ENCODE results near the gene C16orf74. TPM values are rescaled to one million over a fixed set of nuclear protein-coding genes. Genes with fewer than 3 reads are reported as not detected.

Gene C16orf74
- total RNA-seq, 1 donor from 2014 or later, result 2.1 TPM

GRCh38 chr16:85777583-85778310 lies 26.9 kb upstream of the C16orf74 start:
- no peaks in the 10 kb centered on the region for H3K27me3 Mint-ChIP-seq (ENCODE audit: unreplicated experiment)
- peaks cover 31% of the 10 kb centered on the region for H3K36me3 Mint-ChIP-seq (ENCODE audit: unreplicated experiment)
- H3K27ac Mint-ChIP-seq (ENCODE audit: unreplicated experiment), result no peak overlapping the region
- H3K9me3 Mint-ChIP-seq (ENCODE audit: unreplicated experiment), result no peaks in the 10 kb centered on the region
- TF ChIP-seq, protein P1, sequence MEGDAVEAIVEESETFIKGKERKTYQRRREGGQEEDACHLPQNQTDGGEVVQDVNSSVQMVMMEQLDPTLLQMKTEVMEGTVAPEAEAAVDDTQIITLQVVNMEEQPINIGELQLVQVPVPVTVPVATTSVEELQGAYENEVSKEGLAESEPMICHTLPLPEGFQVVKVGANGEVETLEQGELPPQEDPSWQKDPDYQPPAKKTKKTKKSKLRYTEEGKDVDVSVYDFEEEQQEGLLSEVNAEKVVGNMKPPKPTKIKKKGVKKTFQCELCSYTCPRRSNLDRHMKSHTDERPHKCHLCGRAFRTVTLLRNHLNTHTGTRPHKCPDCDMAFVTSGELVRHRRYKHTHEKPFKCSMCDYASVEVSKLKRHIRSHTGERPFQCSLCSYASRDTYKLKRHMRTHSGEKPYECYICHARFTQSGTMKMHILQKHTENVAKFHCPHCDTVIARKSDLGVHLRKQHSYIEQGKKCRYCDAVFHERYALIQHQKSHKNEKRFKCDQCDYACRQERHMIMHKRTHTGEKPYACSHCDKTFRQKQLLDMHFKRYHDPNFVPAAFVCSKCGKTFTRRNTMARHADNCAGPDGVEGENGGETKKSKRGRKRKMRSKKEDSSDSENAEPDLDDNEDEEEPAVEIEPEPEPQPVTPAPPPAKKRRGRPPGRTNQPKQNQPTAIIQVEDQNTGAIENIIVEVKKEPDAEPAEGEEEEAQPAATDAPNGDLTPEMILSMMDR (IDR thresholded peaks at IDR 0.05), result no peak
- no peak overlapping the region for H3K4me3 Mint-ChIP-seq (ENCODE audit: unreplicated experiment)
- DNase-seq (ENCODE audit: extremely low spot score, unreplicated experiment), result no peak
- peaks cover 4% of the 10 kb centered on the region for H3K4me1 Mint-ChIP-seq (ENCODE audit: unreplicated experiment)

DNA sequence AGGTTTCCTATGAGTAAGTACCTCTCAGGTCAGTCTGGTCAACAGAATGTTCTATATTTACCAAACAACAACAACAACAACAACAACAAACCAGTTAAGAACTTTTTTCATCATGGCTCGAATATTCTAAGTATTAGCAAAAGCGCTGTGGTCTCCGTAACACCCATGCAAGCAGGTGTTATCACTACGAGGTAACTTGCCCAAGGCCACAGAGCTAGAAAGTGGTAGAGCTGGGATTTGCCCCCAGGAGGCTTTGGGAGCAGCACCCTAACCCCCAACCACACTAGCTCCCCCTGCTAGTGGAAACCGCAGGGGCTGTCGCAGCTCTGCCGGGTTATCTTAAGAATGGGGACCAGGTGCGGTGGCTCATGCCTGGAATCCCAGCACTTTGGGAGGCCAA lies 23.9 kb upstream of the C16orf74 start:
- TF ChIP-seq, protein P1 (IDR thresholded peaks at IDR 0.05), result no peak
- no peaks in the 10 kb centered on the region for H3K9me3 Mint-ChIP-seq (ENCODE audit: unreplicated experiment)
- no peak for DNase-seq (ENCODE audit: extremely low spot score, unreplicated experiment)
- H3K36me3 Mint-ChIP-seq (ENCODE audit: unreplicated experiment), result peaks cover 19% of the 10 kb centered on the region
- H3K27me3 Mint-ChIP-seq (ENCODE audit: unreplicated experiment), result no peaks in the 10 kb centered on the region
- H3K27ac Mint-ChIP-seq (ENCODE audit: unreplicated experiment), result no peak overlapping the region
- H3K4me1 Mint-ChIP-seq (ENCODE audit: unreplicated experiment), result peaks cover 2% of the 10 kb centered on the region
- H3K4me3 Mint-ChIP-seq (ENCODE audit: unreplicated experiment), result no peak overlapping the region

- TF ChIP-seq, protein P1 (IDR thresholded peaks at IDR 0.05), result no peak
Observed at GRCh38 chr16:85774136-85774535, 23.2 kb upstream of the C16orf74 start.

DNA sequence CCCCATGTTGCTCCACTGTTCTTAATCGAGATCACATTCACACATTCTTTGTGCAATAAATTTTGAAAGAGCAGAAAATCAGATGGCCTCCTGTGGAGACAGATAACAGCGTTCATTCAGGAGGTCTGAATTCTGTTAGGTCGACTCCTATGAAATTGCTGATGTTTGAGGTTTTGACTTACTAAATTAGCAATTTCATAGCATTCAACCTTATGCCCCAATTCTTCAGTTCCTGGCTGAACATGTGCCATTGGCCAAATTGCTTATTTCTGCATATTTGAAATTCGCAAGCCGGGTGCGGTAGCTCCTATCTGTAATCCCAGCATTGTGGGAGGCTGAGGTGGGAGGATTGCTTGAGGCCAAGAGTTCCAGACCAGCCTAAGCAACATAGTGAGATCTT lies 22.1 kb upstream of the C16orf74 start:
- DNase-seq (ENCODE audit: extremely low spot score, unreplicated experiment), result no peak
- Mint-ChIP-seq H3K27ac (ENCODE audit: unreplicated experiment) (no peak overlapping the region), H3K4me1 (ENCODE audit: unreplicated experiment) (peaks cover 3% of the 10 kb centered on the region), H3K36me3 (ENCODE audit: unreplicated experiment) (peaks cover 3% of the 10 kb centered on the region), H3K9me3 (ENCODE audit: unreplicated experiment) (no peaks in the 10 kb centered on the region), H3K4me3 (ENCODE audit: unreplicated experiment) (no peak overlapping the region), H3K27me3 (ENCODE audit: unreplicated experiment) (no peaks in the 10 kb centered on the region)
- TF ChIP-seq, protein P1 (IDR thresholded peaks at IDR 0.05), result no peak

More at GRCh38 chr16:85774136-85774535, 23.2 kb upstream of the C16orf74 start:
- H3K4me3 Mint-ChIP-seq (ENCODE audit: unreplicated experiment), result no peak overlapping the region
- no peaks in the 10 kb centered on the region for H3K9me3 Mint-ChIP-seq (ENCODE audit: unreplicated experiment)
- H3K36me3 Mint-ChIP-seq (ENCODE audit: unreplicated experiment), result peaks cover 13% of the 10 kb centered on the region
- H3K27me3 Mint-ChIP-seq (ENCODE audit: unreplicated experiment), result no peaks in the 10 kb centered on the region
- no peak for DNase-seq (ENCODE audit: extremely low spot score, unreplicated experiment)
- peaks cover 2% of the 10 kb centered on the region for H3K4me1 Mint-ChIP-seq (ENCODE audit: unreplicated experiment)
- H3K27ac Mint-ChIP-seq (ENCODE audit: unreplicated experiment), result no peak overlapping the region

DNA sequence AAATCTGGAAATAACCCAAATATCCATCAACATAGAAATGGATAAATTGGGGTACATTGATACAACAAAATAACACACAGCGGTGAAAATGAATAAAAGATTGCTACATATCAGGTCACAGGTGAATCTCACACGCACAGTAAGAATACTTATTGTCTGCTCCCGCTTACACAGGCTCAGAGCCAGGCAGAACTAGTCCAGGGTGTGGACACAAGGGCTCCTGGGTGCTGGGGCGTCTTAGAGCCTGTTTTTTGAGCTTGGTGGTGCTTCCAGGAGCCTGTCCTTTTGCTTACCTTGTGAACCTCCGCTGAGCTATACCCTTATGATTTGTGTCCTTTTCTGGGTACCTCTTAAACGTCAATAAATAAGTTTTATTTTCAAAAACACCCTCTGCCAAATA lies 19.8 kb upstream of the C16orf74 start:
- DNase-seq (ENCODE audit: extremely low spot score, unreplicated experiment), result no peak
- H3K36me3 Mint-ChIP-seq (ENCODE audit: unreplicated experiment), result no peaks in the 10 kb centered on the region
- H3K4me1 Mint-ChIP-seq (ENCODE audit: unreplicated experiment), result peaks cover 12% of the 10 kb centered on the region
- no peak overlapping the region for H3K4me3 Mint-ChIP-seq (ENCODE audit: unreplicated experiment)
- H3K27ac Mint-ChIP-seq (ENCODE audit: unreplicated experiment), result no peak overlapping the region
- no peaks in the 10 kb centered on the region for H3K27me3 Mint-ChIP-seq (ENCODE audit: unreplicated experiment)
- no peaks in the 10 kb centered on the region for H3K9me3 Mint-ChIP-seq (ENCODE audit: unreplicated experiment)
- TF ChIP-seq, protein P1 (IDR thresholded peaks at IDR 0.05), result no peak

All from osteocyte (in vitro differentiated cells).